ENCODE measurements around the gene NAXD. TPM values are rescaled to one million over a fixed set of nuclear protein-coding genes. Genes with fewer than 3 reads are reported as not detected.

The NAXD gene
- total and polyA plus RNA-seq, 2 of the 4 experiments (the other 2 are of a cell fraction), result 10.2 to 27.2 TPM

DNA sequence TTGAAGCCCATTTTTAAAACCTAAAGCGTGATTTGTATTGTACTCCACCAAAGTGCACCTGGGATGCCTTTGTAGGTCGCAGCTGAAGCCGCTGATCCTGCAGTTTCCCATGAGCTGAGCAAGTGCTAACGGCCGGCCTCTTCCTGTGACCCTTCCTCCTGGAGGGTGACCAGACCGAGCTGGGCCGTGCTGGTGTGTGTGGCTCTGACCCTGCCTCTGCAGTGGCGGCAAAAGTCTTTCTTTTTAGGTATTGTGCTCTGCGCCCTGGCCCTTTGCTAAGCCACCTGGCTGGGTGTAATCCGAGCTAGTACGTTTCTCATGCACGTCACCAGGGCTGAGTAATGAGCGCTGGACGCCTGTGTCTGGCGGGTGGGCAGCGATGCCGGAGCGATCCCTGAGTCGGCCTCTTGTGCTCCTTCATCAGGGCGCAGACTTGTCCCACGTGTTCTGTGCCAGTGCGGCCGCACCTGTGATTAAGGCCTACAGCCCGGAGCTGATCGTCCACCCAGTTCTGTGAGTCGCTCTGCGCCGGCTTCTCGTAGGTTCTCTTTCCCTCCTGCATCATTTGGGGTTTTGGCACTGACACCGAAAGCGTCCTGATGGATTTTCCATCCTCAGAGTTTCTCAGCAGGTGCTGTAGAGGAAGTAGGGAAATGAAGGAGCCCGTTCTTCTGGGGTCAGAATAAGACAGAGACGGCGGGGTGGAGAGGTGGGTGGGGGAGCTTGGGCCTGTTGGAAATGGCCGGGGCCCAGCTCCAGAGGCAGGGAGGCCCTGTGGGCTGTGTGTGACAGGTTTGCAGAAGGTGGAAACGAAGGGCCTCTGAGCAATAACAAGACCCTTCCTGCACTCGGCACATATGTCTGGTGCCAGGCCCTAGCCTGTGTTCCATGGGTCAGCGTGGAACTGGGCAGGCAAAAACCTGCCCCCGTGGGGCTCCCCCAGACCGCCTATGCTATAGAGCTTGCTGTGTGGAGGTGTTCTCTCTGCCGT is 9.7 kb downstream of the NAXD start:
- CTCF ChIA-PET, result no interaction called here
- peaks cover 48% of the 10 kb centered on the region for H3K36me3 ChIP-seq (ENCODE audit: control insufficient read depth, insufficient read depth, low read length)
- BruUV-seq (replicated peaks), result no TSS peak

More for the DNA sequence above, 9.7 kb downstream of the NAXD start:
- H4K20me1 ChIP-seq (ENCODE audit: insufficient read depth, low read length), result peaks cover 96% of the 10 kb centered on the region
- no peaks in the 10 kb centered on the region; the same call in 1 of the 2 replicates for H3K4me1 ChIP-seq (ENCODE audit: control insufficient read depth, insufficient read depth, low read length)
- no peak overlapping the region for H3K4me3 ChIP-seq (ENCODE audit: insufficient read depth, low read depth, low read length)
- dilution Hi-C loops (cut with HindIII; ENCODE audit: low sequenced_read_pairs, unreplicated experiment) (no loop called here), intact Hi-C loops (cut with micrococcal nuclease) (loop anchor here (10.0 kb wide), 1 partner anchor 660 kb away; no protein-coding TSS in a partner anchor), in situ Hi-C loops (cut with MboI; ENCODE audit: low sequenced_read_pairs) (no loop called here)
- H3K4ac ChIP-seq (ENCODE audit: low read depth, low read length), result no peak overlapping the region
- POLR2A ChIA-PET (ENCODE audit: unreplicated experiment), result no interaction called here
- no peak overlapping the region for H3K4me2 ChIP-seq (ENCODE audit: low read depth, low read length)
- 90% methylated on average over 21 of the region's 41 CpGs; no CpG with 5 or more reads in 1 of the 2 experiments for WGBS, 2 experiments (ENCODE audit: extremely low coverage in 2 of 2, insufficient read length in 1 of 2)
- no peak overlapping the region for H4K8ac ChIP-seq (ENCODE audit: low read depth in 2 of 2, low read length in 2 of 2)
- H4K91ac ChIP-seq (ENCODE audit: insufficient read depth, low read depth, low read length), result no peak overlapping the region
- peaks cover 30 to 87% of the 10 kb centered on the region in 2 experiments for H3K79me1 ChIP-seq (ENCODE audit: low read depth in 1 of 2, low read length in 2 of 2)
- no peaks in the 10 kb centered on the region for H3K9me3 ChIP-seq (ENCODE audit: control insufficient read depth, insufficient read depth, low read length)
- no peak overlapping the region for H3K23ac ChIP-seq (ENCODE audit: low read depth, low read length)
- H2AK9ac ChIP-seq (replicated peaks; ENCODE audit: low read depth, low read length, poor library complexity), result peak overlapping the region; percentile 16
- no peak overlapping the region for H3K27ac ChIP-seq (ENCODE audit: insufficient read depth, low read length)
- H3K9ac ChIP-seq (ENCODE audit: low read depth, low read length), result no peak overlapping the region
- no peak overlapping the region for H2AK5ac ChIP-seq (ENCODE audit: low read depth, low read length)
- no peak for TF ChIP-seq RAD21 (IDR thresholded peaks at IDR 0.05; ENCODE audit: low read length)
- no peak for TF ChIP-seq RCOR1 (IDR thresholded peaks at IDR 0.05; ENCODE audit: insufficient replicate concordance, low read length)
- no peak for TF ChIP-seq NFE2L2 (IDR thresholded peaks at IDR 0.05; ENCODE audit: low read depth, low read length)
- TF ChIP-seq, protein P1, sequence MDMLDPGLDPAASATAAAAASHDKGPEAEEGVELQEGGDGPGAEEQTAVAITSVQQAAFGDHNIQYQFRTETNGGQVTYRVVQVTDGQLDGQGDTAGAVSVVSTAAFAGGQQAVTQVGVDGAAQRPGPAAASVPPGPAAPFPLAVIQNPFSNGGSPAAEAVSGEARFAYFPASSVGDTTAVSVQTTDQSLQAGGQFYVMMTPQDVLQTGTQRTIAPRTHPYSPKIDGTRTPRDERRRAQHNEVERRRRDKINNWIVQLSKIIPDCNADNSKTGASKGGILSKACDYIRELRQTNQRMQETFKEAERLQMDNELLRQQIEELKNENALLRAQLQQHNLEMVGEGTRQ (IDR thresholded peaks at IDR 0.05; ENCODE audit: low read depth, low read length), result no peak
- no peak for TF ChIP-seq MXI1 (IDR thresholded peaks at IDR 0.05; ENCODE audit: borderline replicate concordance, low read depth, low read length)
- H3K56ac ChIP-seq (ENCODE audit: extremely low read depth, insufficient read depth, low read length), result no peak overlapping the region
- H4K5ac ChIP-seq (ENCODE audit: low read depth, low read length), result no peak overlapping the region
- peaks cover 11% of the 10 kb centered on the region; the same call in 1 of the 2 replicates for H3K9me1 ChIP-seq (ENCODE audit: insufficient read depth, low read length)
- H2AFZ ChIP-seq (replicated peaks; ENCODE audit: low read length, poor library complexity), result no peak overlapping the region
- H3K14ac ChIP-seq (replicated peaks; ENCODE audit: low read depth, low read length), result no peak overlapping the region
- H3K27me3 ChIP-seq (ENCODE audit: control insufficient read depth, insufficient read depth, low read length), result no peaks in the 10 kb centered on the region
- ATAC-seq (ENCODE audit: low read depth) (no peak), DNase-seq (no peak)
- H2BK5ac ChIP-seq (ENCODE audit: low read depth, low read length, poor library complexity, severe bottlenecking), result no peak overlapping the region
- no peak overlapping the region for H2BK120ac ChIP-seq (ENCODE audit: low read depth, low read length)
- H2BK20ac ChIP-seq (ENCODE audit: low read depth, low read length), result no peak overlapping the region
- H3K18ac ChIP-seq (ENCODE audit: low read depth, low read length), result no peak overlapping the region
- no peak overlapping the region for H2BK15ac ChIP-seq (ENCODE audit: low read depth, low read length)
